Measurements from ENCODE around the gene MRC2.
"Not testable (repeated sequence)": the region's sequence is repeated elsewhere in the genome, so short reads cannot be mapped to it uniquely, and the experiment has no call there.

The MRC2 gene, protein sequence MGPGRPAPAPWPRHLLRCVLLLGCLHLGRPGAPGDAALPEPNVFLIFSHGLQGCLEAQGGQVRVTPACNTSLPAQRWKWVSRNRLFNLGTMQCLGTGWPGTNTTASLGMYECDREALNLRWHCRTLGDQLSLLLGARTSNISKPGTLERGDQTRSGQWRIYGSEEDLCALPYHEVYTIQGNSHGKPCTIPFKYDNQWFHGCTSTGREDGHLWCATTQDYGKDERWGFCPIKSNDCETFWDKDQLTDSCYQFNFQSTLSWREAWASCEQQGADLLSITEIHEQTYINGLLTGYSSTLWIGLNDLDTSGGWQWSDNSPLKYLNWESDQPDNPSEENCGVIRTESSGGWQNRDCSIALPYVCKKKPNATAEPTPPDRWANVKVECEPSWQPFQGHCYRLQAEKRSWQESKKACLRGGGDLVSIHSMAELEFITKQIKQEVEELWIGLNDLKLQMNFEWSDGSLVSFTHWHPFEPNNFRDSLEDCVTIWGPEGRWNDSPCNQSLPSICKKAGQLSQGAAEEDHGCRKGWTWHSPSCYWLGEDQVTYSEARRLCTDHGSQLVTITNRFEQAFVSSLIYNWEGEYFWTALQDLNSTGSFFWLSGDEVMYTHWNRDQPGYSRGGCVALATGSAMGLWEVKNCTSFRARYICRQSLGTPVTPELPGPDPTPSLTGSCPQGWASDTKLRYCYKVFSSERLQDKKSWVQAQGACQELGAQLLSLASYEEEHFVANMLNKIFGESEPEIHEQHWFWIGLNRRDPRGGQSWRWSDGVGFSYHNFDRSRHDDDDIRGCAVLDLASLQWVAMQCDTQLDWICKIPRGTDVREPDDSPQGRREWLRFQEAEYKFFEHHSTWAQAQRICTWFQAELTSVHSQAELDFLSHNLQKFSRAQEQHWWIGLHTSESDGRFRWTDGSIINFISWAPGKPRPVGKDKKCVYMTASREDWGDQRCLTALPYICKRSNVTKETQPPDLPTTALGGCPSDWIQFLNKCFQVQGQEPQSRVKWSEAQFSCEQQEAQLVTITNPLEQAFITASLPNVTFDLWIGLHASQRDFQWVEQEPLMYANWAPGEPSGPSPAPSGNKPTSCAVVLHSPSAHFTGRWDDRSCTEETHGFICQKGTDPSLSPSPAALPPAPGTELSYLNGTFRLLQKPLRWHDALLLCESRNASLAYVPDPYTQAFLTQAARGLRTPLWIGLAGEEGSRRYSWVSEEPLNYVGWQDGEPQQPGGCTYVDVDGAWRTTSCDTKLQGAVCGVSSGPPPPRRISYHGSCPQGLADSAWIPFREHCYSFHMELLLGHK (N-terminal part only)

DNA sequence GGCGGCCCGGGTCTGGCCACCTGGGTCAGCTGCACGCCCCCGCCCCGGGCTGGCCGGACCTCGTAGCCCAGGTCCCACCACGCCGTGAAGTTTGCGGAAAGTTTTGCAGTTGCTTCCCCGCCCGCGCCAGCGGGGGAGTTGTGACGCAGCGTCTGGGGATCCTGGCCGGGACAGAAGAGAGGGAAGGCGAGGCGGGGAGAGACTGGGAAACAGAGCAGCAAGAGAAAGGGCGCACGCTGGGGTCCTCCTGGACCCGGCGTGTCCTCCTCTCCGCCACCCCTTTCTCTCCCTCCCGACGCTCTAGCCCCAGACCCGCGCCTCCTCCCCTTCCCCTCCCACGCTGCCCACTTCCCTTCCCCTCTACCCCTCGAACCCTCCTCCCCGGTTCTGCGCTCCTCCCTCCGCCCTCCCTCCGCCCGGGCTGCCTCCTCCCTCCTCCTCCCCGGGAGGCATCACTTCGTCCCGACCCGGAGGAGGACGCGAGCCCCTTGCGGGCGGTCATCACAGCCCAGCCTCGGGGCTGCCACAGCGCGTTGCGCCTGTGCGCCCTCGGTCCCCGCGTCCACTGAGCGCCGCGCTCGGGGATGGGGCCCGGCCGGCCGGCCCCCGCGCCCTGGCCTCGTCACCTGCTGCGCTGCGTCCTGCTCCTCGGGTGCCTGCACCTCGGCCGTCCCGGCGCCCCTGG lies at the start of gene MRC2:
Gene MRC2, plus strand, starts transcription at position 452 of the 685 bp plus-strand sequence. Its CDS starts 133 bp downstream, at position 585.
- DNase-seq = no peak

DNA sequence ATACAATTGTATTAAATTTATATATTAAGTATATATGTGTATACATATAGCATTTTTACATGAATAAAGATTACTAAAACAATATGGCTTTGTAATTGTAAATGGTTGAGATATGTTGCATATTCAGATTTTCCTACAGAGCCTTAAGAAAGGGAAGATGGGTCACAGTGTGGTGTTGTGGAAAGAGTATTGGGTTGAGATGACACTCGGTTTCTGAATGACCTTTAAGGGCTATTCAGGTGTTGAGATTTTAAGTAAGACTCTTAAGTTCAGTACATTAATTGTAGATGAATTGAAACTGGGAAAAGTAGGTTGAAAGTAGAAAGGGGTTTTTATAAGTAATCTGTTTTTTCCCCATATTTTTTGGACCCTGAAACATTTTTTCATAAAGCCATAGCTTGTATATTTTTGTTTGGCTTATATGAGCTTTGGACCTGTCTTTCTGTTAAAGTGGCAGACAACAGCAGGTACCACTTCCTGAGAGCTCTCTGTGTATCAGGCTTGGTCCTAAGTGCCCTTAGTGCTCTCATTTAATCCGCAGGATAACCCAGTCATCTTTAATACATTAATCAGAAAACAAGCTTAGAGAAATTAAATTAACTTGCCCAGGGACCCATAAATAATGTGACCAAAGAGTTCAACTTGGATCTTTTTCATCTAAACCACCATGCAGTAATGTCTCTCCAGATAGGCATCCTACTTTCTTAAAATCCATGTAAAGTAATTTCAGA lies 48.5 kb upstream of the MRC2 start:
- no peak for DNase-seq

DNA sequence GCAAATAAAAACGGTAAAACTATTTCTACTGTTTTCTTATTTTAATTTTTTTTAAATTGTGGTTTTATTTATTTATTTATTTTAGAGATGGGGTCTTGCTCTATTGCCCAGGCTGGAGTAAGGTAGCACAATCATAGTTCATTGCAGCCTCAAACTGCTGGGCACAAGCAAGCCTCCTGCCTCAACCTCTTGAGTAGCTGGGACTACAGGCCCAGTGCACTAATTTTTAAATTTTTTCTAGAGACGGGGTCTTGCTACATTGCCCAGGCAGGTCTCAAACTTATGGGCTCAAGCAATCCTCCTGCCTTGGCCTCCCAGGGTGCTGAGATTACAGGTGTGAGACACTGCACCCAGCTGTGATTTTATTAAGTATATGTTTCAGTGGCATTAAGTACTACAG lies 46.5 kb upstream of the MRC2 start:
- no peak for DNase-seq

- no peak for DNase-seq
Measured at GRCh38 chr17:62581764-62582163, 45.7 kb upstream of the MRC2 start.

- no peak for DNase-seq
Measured at GRCh38 chr17:62587554-62587953, 39.9 kb upstream of the MRC2 start.

GRCh38 chr17:62588109-62588508 lies 39.4 kb upstream of the MRC2 start:
- no peak for DNase-seq

- DNase-seq = no peak
Measured at GRCh38 chr17:62591333-62591732, 36.1 kb upstream of the MRC2 start.

DNA sequence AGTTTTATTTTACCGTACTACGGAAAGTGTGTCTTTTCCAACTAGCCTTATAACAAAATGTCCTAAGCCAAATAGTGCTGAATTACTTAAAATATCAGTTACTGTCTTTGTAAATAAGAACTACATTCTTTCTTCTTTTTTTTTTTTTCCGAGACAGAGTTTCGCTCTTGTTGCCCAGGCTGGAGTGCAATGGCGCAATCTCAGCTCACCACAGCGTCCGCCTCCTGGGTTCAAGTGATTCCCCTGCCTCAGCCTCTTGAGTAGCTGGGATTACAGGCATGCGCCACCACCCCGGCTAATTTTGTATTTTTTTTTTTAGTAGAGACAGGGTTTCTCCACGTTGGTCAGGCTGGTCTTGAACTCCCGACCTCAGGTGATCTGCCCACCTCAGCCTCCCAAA lies 35.6 kb upstream of the MRC2 start:
- not testable (repeated sequence) for DNase-seq

DNA sequence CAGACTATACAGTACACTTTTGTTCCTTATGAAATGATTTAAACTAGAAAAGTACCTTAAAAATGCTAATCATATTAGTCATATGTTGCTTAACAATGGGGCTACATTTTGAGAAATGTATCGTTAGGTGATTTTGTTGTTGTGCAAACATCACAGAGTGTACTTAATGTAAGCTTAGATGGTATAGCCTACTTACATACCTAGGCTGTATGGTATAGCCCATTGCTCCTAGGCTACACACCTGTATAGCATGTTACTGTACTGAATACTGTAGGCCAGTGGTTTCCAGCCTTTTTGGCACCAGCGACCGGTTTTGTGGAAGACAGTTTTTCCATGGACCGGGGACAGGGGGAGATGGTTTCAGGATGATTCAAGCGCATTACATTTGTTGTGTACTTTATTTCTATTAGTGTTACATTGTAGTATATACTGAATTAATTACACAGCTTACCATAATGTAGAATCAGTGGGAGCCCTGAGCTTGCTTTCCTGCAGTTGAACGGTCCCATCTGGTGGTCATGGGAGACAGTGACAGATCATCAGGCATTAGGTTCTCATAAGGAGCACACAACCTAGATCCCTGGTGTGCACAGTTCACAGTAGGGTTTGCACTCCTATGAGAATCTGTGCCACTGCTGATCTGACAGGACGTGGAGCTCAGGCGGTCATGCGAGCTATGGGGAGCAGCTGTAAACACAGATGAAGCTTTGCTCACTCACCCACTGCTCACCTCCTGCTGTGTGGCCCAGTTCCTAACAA lies 35.0 kb upstream of the MRC2 start:
- DNase-seq = no peak

GRCh38 chr17:62595484-62595883 lies 32.0 kb upstream of the MRC2 start:
- no peak for DNase-seq

DNA sequence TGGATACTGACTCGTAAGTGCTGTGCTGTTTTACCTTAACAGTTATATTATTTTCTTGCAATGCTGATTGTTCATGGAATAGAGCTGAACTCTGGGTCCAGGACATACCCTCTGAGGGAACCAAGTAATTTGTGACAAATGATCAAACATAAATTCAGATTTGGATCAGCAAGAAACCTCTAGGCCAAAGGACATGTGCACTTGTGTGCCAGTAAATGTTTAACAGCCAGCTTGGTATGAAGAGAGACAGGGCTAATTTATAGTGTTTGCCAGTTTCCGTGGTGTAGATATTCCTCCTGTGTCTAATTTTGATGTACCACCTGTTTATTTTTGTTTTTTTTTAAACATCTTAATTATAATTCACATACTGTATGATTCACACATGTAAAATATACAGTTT lies 30.8 kb upstream of the MRC2 start:
- no peak for DNase-seq

GRCh38 chr17:62597150-62597549 lies 30.3 kb upstream of the MRC2 start:
- no peak for DNase-seq

- DNase-seq = no peak
Measured at GRCh38 chr17:62597920-62598319, 29.6 kb upstream of the MRC2 start.

GRCh38 chr17:62599964-62600657 lies 27.4 kb upstream of the MRC2 start:
- no peak for DNase-seq

- no peak for DNase-seq
Measured at GRCh38 chr17:62600805-62601204, 26.7 kb upstream of the MRC2 start.

DNA sequence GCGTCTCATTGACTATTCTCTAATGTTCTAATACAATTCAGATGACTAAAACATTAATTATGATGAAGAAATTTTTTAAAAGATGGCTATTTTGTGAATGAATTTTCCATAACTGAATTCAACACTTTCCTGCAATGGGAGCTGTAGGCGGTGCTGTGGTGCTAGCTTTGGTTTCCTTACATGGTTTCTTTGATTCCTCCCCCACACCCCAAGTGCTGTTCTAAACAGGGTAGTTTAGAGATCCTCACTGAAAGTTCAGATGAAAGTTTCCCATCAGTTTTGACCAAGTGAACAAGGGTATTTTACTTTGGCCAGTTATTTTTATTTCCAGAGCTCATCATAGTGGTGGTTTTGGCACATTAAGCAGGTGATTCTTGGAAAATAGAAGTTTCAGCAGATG lies 26.0 kb upstream of the MRC2 start:
- no peak for DNase-seq

DNA sequence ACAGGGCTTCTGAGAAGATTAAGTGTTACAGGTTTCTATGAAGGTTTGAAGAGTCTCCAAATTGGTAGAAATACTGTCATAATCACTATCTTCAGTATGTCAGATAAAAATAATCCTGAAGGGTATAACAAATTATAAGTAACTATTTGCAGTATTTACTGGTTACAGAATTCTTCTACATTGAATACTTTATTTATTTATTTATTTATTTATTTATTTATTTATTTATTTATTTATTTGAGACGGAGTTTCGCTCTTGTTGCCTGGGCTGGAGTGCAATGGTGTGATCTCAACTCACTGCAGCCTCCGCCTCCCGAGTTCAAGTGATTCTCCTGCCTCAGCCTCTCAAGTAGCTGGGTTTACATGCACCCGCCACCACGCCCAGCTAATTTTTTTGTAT lies 23.7 kb upstream of the MRC2 start:
- DNase-seq = not testable (repeated sequence)

GRCh38 chr17:62605588-62605987 lies 21.9 kb upstream of the MRC2 start:
- no peak for DNase-seq

- no peak for DNase-seq
Measured at GRCh38 chr17:62611292-62611691, 16.2 kb upstream of the MRC2 start.

DNA sequence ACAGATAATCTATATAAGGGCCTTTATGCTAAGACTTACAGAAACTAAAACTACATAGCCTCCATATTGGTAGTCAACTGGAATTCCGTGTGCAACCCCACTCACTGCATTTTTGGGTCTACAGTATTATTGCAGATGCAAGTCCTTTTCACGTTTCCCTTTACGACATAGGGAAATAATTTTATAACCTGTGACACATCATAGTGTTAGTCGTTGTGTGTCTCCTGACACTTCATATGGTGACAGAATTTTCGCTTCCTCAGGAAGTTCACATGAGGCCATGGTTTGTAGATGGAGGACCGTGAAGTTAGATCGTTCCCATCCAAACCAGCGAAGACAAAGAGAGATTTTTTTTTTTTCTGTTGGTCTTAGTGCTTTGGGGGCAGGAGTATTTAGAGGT lies 15.7 kb upstream of the MRC2 start:
- DNase-seq = no peak

Measured in NCI-H345 (cell line).